Measurements from ENCODE around the gene FGF14. TPM values are rescaled to one million over a fixed set of nuclear protein-coding genes. Genes with fewer than 3 reads are reported as not detected.

FGF14 gene
- total RNA-seq, 4 donors from 2014 or later, result 0.04 to 1.4 (median 0.38) TPM

- H3K9me3 ChIP-seq, result no peaks in the 10 kb centered on the region
- WGBS, 2 donors, result 86 to 88% methylated on average over 7 of the region's 7 CpGs
- H3K27ac ChIP-seq, result no peak overlapping the region
- H3K4me1 ChIP-seq, result no peaks in the 10 kb centered on the region
- no peak for TF ChIP-seq POLR2A (IDR thresholded peaks at IDR 0.05)
- TF ChIP-seq CTCF (IDR thresholded peaks at IDR 0.05), result no peak
- DNase-seq, result no peak
- H3K4me3 ChIP-seq (replicated peaks in 1 of 3), result no peak overlapping the region
- intact Hi-C loops (cut with DNase I), result no loop called here
- H3K36me3 ChIP-seq, result no peaks in the 10 kb centered on the region
- H3K27me3 ChIP-seq, result no peaks in the 10 kb centered on the region
These were observed 110.1 kb downstream of the FGF14 start for GRCh38 chr13:102291587-102292218.

- Histone ChIP-seq H3K4me1 (no peaks in the 10 kb centered on the region), H3K4me3 (replicated peaks in 1 of 3) (no peak overlapping the region), H3K27ac (no peak overlapping the region), H3K36me3 (no peaks in the 10 kb centered on the region), H3K27me3 (no peaks in the 10 kb centered on the region), H3K9me3 (no peaks in the 10 kb centered on the region)
- intact Hi-C loops (cut with DNase I), result no loop called here
- no peak for DNase-seq
- 80 to 82% methylated on average over 4 of the region's 4 CpGs for WGBS, 2 donors
- no peak for TF ChIP-seq CTCF (IDR thresholded peaks at IDR 0.05)
- no peak for TF ChIP-seq POLR2A (IDR thresholded peaks at IDR 0.05)
These were observed 112.2 kb downstream of the FGF14 start for GRCh38 chr13:102289606-102290005.

GRCh38 chr13:102286326-102286725 is 115.5 kb downstream of the FGF14 start:
- WGBS, 2 donors, result 68 to 86% methylated on average over 1 of the region's 1 CpG
- DNase-seq, result no peak
- Histone ChIP-seq H3K4me1 (no peaks in the 10 kb centered on the region), H3K27ac (no peak overlapping the region), H3K9me3 (no peaks in the 10 kb centered on the region), H3K4me3 (replicated peaks in 1 of 3) (no peak overlapping the region), H3K27me3 (no peaks in the 10 kb centered on the region), H3K36me3 (no peaks in the 10 kb centered on the region)
- TF ChIP-seq CTCF (IDR thresholded peaks at IDR 0.05) (no peak), POLR2A (IDR thresholded peaks at IDR 0.05) (no peak)
- intact Hi-C loops (cut with DNase I), result no loop called here

GRCh38 chr13:102280366-102280765 is 121.5 kb downstream of the FGF14 start:
- Histone ChIP-seq H3K27me3 (no peaks in the 10 kb centered on the region), H3K27ac (no peak overlapping the region), H3K4me1 (no peaks in the 10 kb centered on the region), H3K4me3 (replicated peaks in 1 of 3) (no peak overlapping the region), H3K36me3 (no peaks in the 10 kb centered on the region), H3K9me3 (no peaks in the 10 kb centered on the region)
- DNase-seq, result no peak
- intact Hi-C loops (cut with DNase I), result no loop called here
- TF ChIP-seq POLR2A (IDR thresholded peaks at IDR 0.05), result no peak
- TF ChIP-seq CTCF (IDR thresholded peaks at IDR 0.05), result no peak

DNA sequence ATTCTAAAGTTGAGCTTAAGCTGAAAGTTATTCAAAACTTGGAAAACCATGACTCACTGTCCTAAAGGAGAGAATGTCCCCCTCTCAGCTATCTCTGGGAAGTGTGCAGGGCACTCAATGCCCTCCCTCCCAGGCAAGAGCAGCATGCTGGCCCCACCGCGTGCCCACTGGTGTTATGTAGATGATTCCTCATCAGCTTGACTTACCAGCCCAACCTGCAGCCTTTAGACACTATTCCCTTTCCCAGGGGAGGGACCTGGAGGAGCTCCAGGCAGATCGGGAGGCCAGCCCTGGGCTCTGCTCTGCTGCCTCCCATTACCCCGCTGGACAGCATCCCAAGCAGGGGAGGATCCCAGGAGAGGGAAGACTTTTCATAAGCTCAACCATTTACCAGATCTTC is 124.6 kb downstream of the FGF14 start:
- WGBS, 2 donors, result 58 to 65% methylated on average over 4 of the region's 4 CpGs
- no peak for DNase-seq
- intact Hi-C loops (cut with DNase I), result no loop called here
- Histone ChIP-seq H3K36me3 (no peaks in the 10 kb centered on the region), H3K9me3 (no peaks in the 10 kb centered on the region), H3K4me3 (replicated peaks in 1 of 3) (no peak overlapping the region), H3K27ac (no peak overlapping the region), H3K27me3 (no peaks in the 10 kb centered on the region), H3K4me1 (no peaks in the 10 kb centered on the region)
- TF ChIP-seq POLR2A (IDR thresholded peaks at IDR 0.05), result no peak
- no peak for TF ChIP-seq CTCF (IDR thresholded peaks at IDR 0.05)
